Measurements from ENCODE around the gene SERPINA4.

The SERPINA4 gene

DNA sequence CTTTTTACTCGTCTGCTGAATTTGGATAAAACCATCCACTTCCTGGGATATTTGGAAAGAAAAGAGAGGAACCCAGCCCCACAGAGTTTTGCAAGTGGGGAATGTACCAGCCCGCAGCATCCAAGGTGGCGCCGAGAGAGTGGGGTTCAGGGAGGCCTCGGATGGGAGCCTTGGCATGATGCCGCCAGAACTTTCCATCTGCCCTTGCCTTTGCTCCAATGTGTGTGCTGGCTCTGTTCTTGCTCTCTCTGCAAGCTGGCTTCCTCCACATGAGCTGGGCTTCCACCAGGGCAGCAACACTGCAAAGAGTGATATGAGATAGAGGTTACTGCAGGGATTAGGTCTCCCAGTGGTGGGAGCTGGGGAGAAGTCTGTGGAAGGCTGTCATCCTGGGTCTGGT is 45.4 kb upstream of the SERPINA4 start:
- TF ChIP-seq TAF1 (IDR thresholded peaks at IDR 0.05; ENCODE audit: low read depth): no peak
- no peak for TF ChIP-seq REST (IDR thresholded peaks at IDR 0.05; ENCODE audit: low read depth)
- no peak for TF ChIP-seq CEBPB (IDR thresholded peaks at IDR 0.05)
- TF ChIP-seq, protein P1, sequence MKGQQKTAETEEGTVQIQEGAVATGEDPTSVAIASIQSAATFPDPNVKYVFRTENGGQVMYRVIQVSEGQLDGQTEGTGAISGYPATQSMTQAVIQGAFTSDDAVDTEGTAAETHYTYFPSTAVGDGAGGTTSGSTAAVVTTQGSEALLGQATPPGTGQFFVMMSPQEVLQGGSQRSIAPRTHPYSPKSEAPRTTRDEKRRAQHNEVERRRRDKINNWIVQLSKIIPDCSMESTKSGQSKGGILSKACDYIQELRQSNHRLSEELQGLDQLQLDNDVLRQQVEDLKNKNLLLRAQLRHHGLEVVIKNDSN (IDR thresholded peaks at IDR 0.05): no peak
- TF ChIP-seq EP300 (IDR thresholded peaks at IDR 0.05; ENCODE audit: borderline replicate concordance): no peak

- TF ChIP-seq, protein P1 (IDR thresholded peaks at IDR 0.05): no peak
- TF ChIP-seq REST (IDR thresholded peaks at IDR 0.05; ENCODE audit: low read depth): no peak
- no peak for TF ChIP-seq EP300 (IDR thresholded peaks at IDR 0.05; ENCODE audit: borderline replicate concordance)
- no peak for TF ChIP-seq CREB1 (IDR thresholded peaks at IDR 0.05; ENCODE audit: low read depth)
- TF ChIP-seq RAD21 (IDR thresholded peaks at IDR 0.05; ENCODE audit: low read depth): no peak
- TF ChIP-seq TAF1 (IDR thresholded peaks at IDR 0.05; ENCODE audit: low read depth): no peak
- no peak for TF ChIP-seq FOXM1 (IDR thresholded peaks at IDR 0.05; ENCODE audit: borderline replicate concordance, low read depth)
- no peak for TF ChIP-seq TEAD4 (IDR thresholded peaks at IDR 0.05)
- no peak for TF ChIP-seq EGR1 (IDR thresholded peaks at IDR 0.05)
- no peak for TF ChIP-seq NFIC (IDR thresholded peaks at IDR 0.05)
- TF ChIP-seq MAX (IDR thresholded peaks at IDR 0.05): no peak
- no peak for TF ChIP-seq TCF12 (IDR thresholded peaks at IDR 0.05; ENCODE audit: low read depth)
- TF ChIP-seq ZBTB7A (IDR thresholded peaks at IDR 0.05; ENCODE audit: low read depth): no peak
- TF ChIP-seq YY1 (IDR thresholded peaks at IDR 0.05; ENCODE audit: low read depth): no peak
- no peak for TF ChIP-seq CEBPB (IDR thresholded peaks at IDR 0.05)
Observed at GRCh38 chr14:94517248-94517640, 44.0 kb upstream of the SERPINA4 start.

DNA sequence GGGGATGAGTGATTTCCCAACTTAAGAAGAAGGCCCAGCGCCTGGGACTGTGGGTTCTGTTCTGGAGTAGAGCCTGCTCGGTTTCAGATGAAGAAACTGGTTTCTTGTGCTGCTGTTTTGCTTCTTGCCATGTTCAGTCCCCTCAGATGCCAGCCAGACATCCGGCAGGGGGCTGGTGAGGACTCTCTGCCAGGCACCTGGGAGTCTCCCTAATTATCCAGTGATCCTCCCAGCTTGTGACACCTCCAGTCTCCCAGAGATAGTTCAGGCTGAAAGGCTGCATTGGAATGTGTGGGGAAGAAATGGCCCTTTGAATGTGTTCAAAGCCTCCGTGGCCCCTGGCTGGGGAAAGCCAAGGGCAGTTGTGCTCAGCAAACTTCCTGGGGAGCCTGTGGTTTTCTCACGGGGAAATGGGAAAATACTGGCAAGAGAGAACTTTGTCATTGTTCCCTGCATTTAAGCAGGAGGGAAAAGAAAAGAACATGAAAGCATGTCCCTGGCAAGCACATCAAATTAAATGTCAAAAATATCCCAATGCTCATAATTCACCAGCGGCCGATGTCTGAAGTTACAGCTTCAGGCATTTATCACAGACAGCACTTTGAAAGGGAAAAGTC is 43.5 kb upstream of the SERPINA4 start:
- no peak for TF ChIP-seq REST (IDR thresholded peaks at IDR 0.05; ENCODE audit: low read depth)
- no peak for TF ChIP-seq FOXM1 (IDR thresholded peaks at IDR 0.05; ENCODE audit: borderline replicate concordance, low read depth)
- TF ChIP-seq EP300 (IDR thresholded peaks at IDR 0.05; ENCODE audit: borderline replicate concordance): no peak
- TF ChIP-seq EGR1 (IDR thresholded peaks at IDR 0.05): no peak
- TF ChIP-seq CREB1 (IDR thresholded peaks at IDR 0.05; ENCODE audit: low read depth): no peak
- TF ChIP-seq CEBPB (IDR thresholded peaks at IDR 0.05): no peak
- TF ChIP-seq TEAD4 (IDR thresholded peaks at IDR 0.05): no peak
- no peak for TF ChIP-seq ZBTB7A (IDR thresholded peaks at IDR 0.05; ENCODE audit: low read depth)
- TF ChIP-seq MAX (IDR thresholded peaks at IDR 0.05): no peak
- TF ChIP-seq YY1 (IDR thresholded peaks at IDR 0.05; ENCODE audit: low read depth): no peak

DNA sequence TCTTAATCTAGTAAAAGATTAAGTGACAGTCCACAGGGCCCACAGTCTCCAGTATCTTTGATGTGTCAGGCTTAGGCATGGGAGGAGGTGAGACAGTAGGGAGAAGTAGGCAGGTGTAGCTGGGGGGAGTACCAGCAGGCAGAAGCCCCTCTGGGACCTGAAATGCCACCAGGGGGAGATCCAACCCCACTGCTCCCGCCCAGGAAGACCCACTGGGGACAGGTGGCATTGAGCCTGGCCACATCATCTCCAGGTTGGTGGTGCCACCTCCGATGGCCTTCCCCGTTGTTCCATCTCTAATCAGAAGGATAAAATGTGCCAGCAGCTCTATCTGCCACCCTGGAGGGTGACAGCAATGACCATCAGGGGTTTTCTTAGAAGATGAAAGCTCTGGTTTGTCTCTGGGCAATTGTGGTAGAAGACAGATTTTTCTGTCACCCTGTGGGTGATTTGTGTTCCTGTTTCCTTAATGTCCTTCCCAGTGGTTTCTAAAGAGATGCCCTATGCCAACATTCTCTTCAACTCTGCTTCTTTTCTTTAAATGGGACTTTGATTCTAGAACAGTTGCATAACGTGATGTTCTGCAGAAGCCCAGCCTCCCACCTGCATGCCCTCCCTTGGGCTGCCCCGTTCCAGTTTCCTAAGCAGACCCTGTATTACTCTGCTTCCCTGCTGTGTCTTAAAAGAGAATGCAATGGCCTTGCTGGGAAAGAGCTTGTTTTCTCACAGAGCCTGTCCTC is 39.7 kb upstream of the SERPINA4 start:
- TF ChIP-seq, protein P1 (IDR thresholded peaks at IDR 0.05): no peak
- TF ChIP-seq REST (IDR thresholded peaks at IDR 0.05; ENCODE audit: low read depth): no peak
- no peak for TF ChIP-seq CEBPB (IDR thresholded peaks at IDR 0.05)
- no peak for TF ChIP-seq TCF12 (IDR thresholded peaks at IDR 0.05; ENCODE audit: low read depth)
